ENCODE measurements around the gene TAS1R3. TPM values are rescaled to one million over a fixed set of nuclear protein-coding genes. Genes with fewer than 3 reads are reported as not detected.

The TAS1R3 gene
- total and polyA plus RNA-seq, 10 of the 15 experiments (the other 5 are each of a cell fraction or from before 2014, with no cell fraction given), result 0.04 to 0.51 (median 0.08) TPM; not detected in 3

- CTCF ChIA-PET, result interaction anchor here (1.0 to 2.7 kb wide), 14 partner anchors 17 to 385 kb away, joined by 3 to 57 read pairs (median 4); partner anchors contain the start of gene UBE2J2
- intact Hi-C loops (cut with micrococcal nuclease; ENCODE audit: unreplicated experiment), result loop anchor here (2.0 kb wide), 2 partner anchors 168 to 258 kb away; no protein-coding TSS in a partner anchor
- in situ Hi-C loops (cut with MboI), result no loop called here
- POLR2A ChIA-PET, result interaction anchor here (1.2 kb wide), 1 partner anchor 40 kb away, joined by 4 read pairs; no protein-coding TSS in a partner anchor
- H3K9ac ChIP-seq (ENCODE audit: control insufficient read depth, insufficient read depth, low read length), result no peak overlapping the region
- ATAC-seq (no peak), DNase-seq (ENCODE audit: low read depth, low spot score) (no peak), FAIRE-seq (no peak)
- no peaks in the 10 kb centered on the region for H3K27me3 ChIP-seq (replicated peaks in 1 of 2; ENCODE audit: control insufficient read depth in 2 of 2, insufficient read depth in 2 of 2, low read length in 1 of 2)
- H3K4me3 ChIP-seq, result no peak overlapping the region
- H3K9me3 ChIP-seq (replicated peaks; ENCODE audit: control insufficient read depth, insufficient read depth, low read length), result no peaks in the 10 kb centered on the region
- WGBS (ENCODE audit: insufficient coverage, insufficient replicate concordance, low lambda C conversion rate, missing lambda C conversion rate), result 70% methylated on average over 27 of the region's 28 CpGs
- H3K27ac ChIP-seq (ENCODE audit: control insufficient read depth, insufficient read depth), result no peak overlapping the region
- H2AFZ ChIP-seq (ENCODE audit: control insufficient read depth, low read depth, low read length), result no peak overlapping the region
- H4K20me1 ChIP-seq (ENCODE audit: control insufficient read depth, insufficient read depth), result no peaks in the 10 kb centered on the region
- TF ChIP-seq RAD21 (IDR thresholded peaks at IDR 0.05; ENCODE audit: insufficient read depth, low read depth, low read length) (no peak), BHLHE40 (IDR thresholded peaks at IDR 0.05; ENCODE audit: borderline replicate concordance in 1 of 2, low read depth in 2 of 2, low read length in 1 of 2) (no peak), BCL11A (IDR thresholded peaks at IDR 0.05; ENCODE audit: low read depth, low read length) (no peak), MEF2B (IDR thresholded peaks at IDR 0.05; ENCODE audit: partially characterized antibody, poor library complexity, severe bottlenecking) (no peak), ASH2L (IDR thresholded peaks at IDR 0.05; ENCODE audit: borderline replicate concordance, low read depth) (no peak), HDAC2 (IDR thresholded peaks at IDR 0.05) (no peak), HSF1 (IDR thresholded peaks at IDR 0.05; ENCODE audit: low read depth, low read length) (no peak)
- no peaks in the 10 kb centered on the region for H3K79me2 ChIP-seq (ENCODE audit: control insufficient read depth, insufficient read depth, low read length)
- H3K4me1 ChIP-seq (ENCODE audit: control insufficient read depth, insufficient read depth, low read length), result no peaks in the 10 kb centered on the region
- H3K4me2 ChIP-seq (ENCODE audit: control insufficient read depth, insufficient read depth), result no peak overlapping the region
- SMC1A ChIA-PET (ENCODE audit: uncharacterized antibody, unreplicated experiment), result interaction anchor here (1.0 to 2.8 kb wide), 6 partner anchors 8 to 306 kb away, joined by 3 to 23 read pairs (median 4); no protein-coding TSS in a partner anchor
- no TSS peak for BruUV-seq (replicated peaks)
- no peaks in the 10 kb centered on the region for H3K36me3 ChIP-seq (ENCODE audit: control insufficient read depth in 2 of 2, insufficient read depth in 2 of 2, low read length in 1 of 2)
- RAD21 ChIA-PET (ENCODE audit: unreplicated experiment), result interaction anchor here (1.1 to 3.1 kb wide), 11 partner anchors 14 to 308 kb away, joined by 3 to 63 read pairs (median 4); partner anchors contain the start of gene C1orf159
These were observed 40.0 kb upstream of the TAS1R3 start for GRCh38 chr1:1291023-1291528.

All from GM12878 (cell line).